WTC11 (cell line): Measurements from ENCODE around the gene FUT6. TPM values are rescaled to one million over a fixed set of nuclear protein-coding genes. Genes with fewer than 3 reads are reported as not detected.

Source experiments
- ESRRA ChIP-seq: sonication (generic); formaldehyde crosslinking; IDR thresholded peaks from 2 replicates; pipeline ENCODE4 v1.8.1; 2022; ENCODE audit warnings: mild to moderate bottlenecking, missing genetic modification reagents, borderline replicate concordance
- ETV6 ChIP-seq: sonication (generic); formaldehyde crosslinking; IDR thresholded peaks from 2 replicates; pipeline ENCODE4 v1.8.1; 2022; ENCODE audit warnings: mild to moderate bottlenecking, missing genetic modification reagents
- FOXK1 ChIP-seq: sonication (generic); formaldehyde crosslinking; IDR thresholded peaks from 2 replicates; pipeline ENCODE4 v1.8.0; 2022; ENCODE audit warnings: mild to moderate bottlenecking, moderate library complexity, missing genetic modification reagents
- GRHL2 ChIP-seq: fragments of 250-450 bp; sonication (Bioruptor Pico); IDR thresholded peaks from 2 replicates; pipeline ENCODE4 v1.8.0; 2022; ENCODE audit warnings: mild to moderate bottlenecking, moderate library complexity; ENCODE audit not compliant: insufficient replicate concordance, severe bottlenecking
- HMGA2 ChIP-seq: fragments of 250-450 bp; sonication (Bioruptor Pico); IDR thresholded peaks from 2 replicates; pipeline ENCODE4 v1.4.0; 2021; ENCODE audit warnings: mild to moderate bottlenecking, moderate library complexity
- JUN ChIP-seq: sonication (generic); formaldehyde crosslinking; IDR thresholded peaks from 2 replicates; pipeline ENCODE4 v1.8.0; 2023; ENCODE audit warnings: mild to moderate bottlenecking, missing genetic modification reagents
- NR1H2 ChIP-seq: sonication (generic); formaldehyde crosslinking; IDR thresholded peaks from 2 replicates; pipeline ENCODE4 v1.9.0; 2021; ENCODE audit warnings: mild to moderate bottlenecking, moderate library complexity, missing genetic modification reagents
- RELA ChIP-seq: sonication (generic); formaldehyde crosslinking; IDR thresholded peaks from 2 replicates; pipeline ENCODE4 v1.8.1; 2022; ENCODE audit warnings: missing genetic modification reagents, mild to moderate bottlenecking, borderline replicate concordance
- SMAD3 ChIP-seq: sonication (generic); formaldehyde crosslinking; IDR thresholded peaks from 2 replicates; pipeline ENCODE4 v1.8.0; 2022; ENCODE audit warnings: missing genetic modification reagents, mild to moderate bottlenecking, borderline replicate concordance
- TCF7 ChIP-seq: sonication (generic); formaldehyde crosslinking; IDR thresholded peaks from 2 replicates; pipeline ENCODE4 v1.8.0; 2022; ENCODE audit warnings: mild to moderate bottlenecking, low read depth, missing genetic modification reagents, moderate library complexity
- TP53 ChIP-seq: sonication (generic); formaldehyde crosslinking; IDR thresholded peaks from 2 replicates; pipeline ENCODE4 v1.8.1; 2023; ENCODE audit warnings: mild to moderate bottlenecking, missing genetic modification reagents
- ZNF219 ChIP-seq: sonication (generic); formaldehyde crosslinking; IDR thresholded peaks from 2 replicates; pipeline ENCODE4 v1.8.0; 2023; ENCODE audit warnings: missing genetic modification reagents, mild to moderate bottlenecking, borderline replicate concordance
- total RNA-seq: library from RNA; stranded (reverse); gene quantifications from 3 replicates; pipeline ENCODE4 v1.2.3, GENCODE V29; 2021
- TF ChIP-seq, protein P1 (sequence below): fragments of 250-450 bp; sonication (Bioruptor Pico); conservative IDR thresholded peaks from 2 replicates; pipeline ENCODE4 v1.9.0; 2021; ENCODE audit warnings: mild to moderate bottlenecking
- TF ChIP-seq, protein P2 (sequence below): sonication (generic); formaldehyde crosslinking; IDR thresholded peaks from 2 replicates; pipeline ENCODE4 v1.8.1; 2023; ENCODE audit warnings: mild to moderate bottlenecking, missing genetic modification reagents, moderate library complexity
- TF ChIP-seq, protein P3 (sequence below): sonication (generic); formaldehyde crosslinking; IDR thresholded peaks from 2 replicates; pipeline ENCODE4 v1.8.0; 2022; ENCODE audit warnings: missing genetic modification reagents
- TF ChIP-seq, protein P4 (sequence below): sonication (generic); formaldehyde crosslinking; IDR thresholded peaks from 2 replicates; pipeline ENCODE4 v1.8.0; 2022; ENCODE audit warnings: mild to moderate bottlenecking, missing genetic modification reagents
- TF ChIP-seq, protein P5 (sequence below): fragments of 250-450 bp; sonication (Bioruptor Pico); IDR thresholded peaks from 2 replicates; pipeline ENCODE4 v1.8.0; 2021; ENCODE audit warnings: mild to moderate bottlenecking
- TF ChIP-seq, protein P6 (sequence below): sonication (generic); formaldehyde crosslinking; IDR thresholded peaks from 2 replicates; pipeline ENCODE4 v1.8.0; 2023; ENCODE audit warnings: missing genetic modification reagents

FUT6 gene
- total RNA-seq, 1 experiment from 2014 or later = not detected

DNA sequence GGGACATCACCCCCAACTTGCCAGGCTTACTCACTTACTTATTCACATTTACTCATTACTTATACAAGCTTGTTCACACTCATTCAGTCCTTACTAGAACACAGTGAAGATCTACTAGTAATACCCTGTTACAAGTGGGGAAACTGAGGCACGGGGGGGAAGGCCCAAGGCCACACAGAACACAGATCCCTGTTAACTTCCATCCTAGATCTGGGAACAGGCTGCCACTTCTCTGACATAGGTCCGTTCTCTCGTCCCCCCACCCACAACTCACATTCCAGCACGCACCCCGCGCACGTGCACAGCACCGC lies 36.1 kb downstream of the FUT6 start (continued):
- peak; percentile 89 for TF ChIP-seq ZNF219 (CRISPR knock-in tag)
- TF ChIP-seq RELA (CRISPR knock-in tag) = no peak
- TF ChIP-seq, protein P1, sequence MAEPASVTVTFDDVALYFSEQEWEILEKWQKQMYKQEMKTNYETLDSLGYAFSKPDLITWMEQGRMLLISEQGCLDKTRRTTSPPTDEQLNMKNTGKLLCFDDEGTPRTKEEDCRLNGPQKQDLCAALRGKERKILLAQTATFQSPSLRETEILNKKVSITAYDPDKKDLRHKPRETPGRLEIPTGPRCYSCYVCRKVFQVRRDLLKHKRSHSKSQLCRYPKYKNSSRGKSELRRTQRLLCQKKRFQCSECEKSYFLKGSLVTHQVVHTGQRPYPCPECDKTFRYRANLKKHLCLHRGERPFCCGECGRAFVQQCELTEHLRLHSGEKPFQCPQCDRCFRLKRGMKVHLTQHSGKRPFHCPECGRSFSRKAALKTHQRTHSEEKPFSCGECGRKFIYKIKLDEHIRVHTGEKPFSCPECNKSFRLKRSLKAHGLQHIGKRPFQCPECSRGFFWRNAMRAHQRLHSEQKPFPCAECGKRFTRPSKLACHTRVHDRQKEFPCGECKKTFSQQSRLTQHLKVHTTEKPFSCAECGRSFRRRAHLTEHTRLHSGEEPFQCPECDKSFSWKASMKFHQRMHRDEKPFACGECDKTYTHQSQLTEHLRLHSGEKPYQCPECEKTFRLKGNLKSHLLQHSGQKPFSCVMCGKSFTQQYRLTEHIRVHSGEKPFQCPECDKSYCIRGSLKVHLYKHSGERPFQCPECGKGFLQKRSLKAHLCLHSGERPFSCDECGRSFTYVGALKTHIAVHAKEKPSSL (CRISPR knock-in tag) = no peak
- TF ChIP-seq, protein P2, sequence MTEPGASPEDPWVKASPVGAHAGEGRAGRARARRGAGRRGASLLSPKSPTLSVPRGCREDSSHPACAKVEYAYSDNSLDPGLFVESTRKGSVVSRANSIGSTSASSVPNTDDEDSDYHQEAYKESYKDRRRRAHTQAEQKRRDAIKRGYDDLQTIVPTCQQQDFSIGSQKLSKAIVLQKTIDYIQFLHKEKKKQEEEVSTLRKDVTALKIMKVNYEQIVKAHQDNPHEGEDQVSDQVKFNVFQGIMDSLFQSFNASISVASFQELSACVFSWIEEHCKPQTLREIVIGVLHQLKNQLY (CRISPR knock-in tag) = no peak
- TF ChIP-seq, protein P3, sequence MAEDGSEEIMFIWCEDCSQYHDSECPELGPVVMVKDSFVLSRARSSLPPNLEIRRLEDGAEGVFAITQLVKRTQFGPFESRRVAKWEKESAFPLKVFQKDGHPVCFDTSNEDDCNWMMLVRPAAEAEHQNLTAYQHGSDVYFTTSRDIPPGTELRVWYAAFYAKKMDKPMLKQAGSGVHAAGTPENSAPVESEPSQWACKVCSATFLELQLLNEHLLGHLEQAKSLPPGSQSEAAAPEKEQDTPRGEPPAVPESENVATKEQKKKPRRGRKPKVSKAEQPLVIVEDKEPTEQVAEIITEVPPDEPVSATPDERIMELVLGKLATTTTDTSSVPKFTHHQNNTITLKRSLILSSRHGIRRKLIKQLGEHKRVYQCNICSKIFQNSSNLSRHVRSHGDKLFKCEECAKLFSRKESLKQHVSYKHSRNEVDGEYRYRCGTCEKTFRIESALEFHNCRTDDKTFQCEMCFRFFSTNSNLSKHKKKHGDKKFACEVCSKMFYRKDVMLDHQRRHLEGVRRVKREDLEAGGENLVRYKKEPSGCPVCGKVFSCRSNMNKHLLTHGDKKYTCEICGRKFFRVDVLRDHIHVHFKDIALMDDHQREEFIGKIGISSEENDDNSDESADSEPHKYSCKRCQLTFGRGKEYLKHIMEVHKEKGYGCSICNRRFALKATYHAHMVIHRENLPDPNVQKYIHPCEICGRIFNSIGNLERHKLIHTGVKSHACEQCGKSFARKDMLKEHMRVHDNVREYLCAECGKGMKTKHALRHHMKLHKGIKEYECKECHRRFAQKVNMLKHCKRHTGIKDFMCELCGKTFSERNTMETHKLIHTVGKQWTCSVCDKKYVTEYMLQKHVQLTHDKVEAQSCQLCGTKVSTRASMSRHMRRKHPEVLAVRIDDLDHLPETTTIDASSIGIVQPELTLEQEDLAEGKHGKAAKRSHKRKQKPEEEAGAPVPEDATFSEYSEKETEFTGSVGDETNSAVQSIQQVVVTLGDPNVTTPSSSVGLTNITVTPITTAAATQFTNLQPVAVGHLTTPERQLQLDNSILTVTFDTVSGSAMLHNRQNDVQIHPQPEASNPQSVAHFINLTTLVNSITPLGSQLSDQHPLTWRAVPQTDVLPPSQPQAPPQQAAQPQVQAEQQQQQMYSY (CRISPR knock-in tag) = 0 out of 2 replicates have a peak, but pooled peaks have one; percentile 62
- no peak for TF ChIP-seq ETV6 (CRISPR knock-in tag)
- peak; percentile 91; the same call in 1 of the 2 replicates for TF ChIP-seq TCF7 (CRISPR knock-in tag)
- no peak for TF ChIP-seq GRHL2 (CRISPR knock-in tag)
- TF ChIP-seq TP53 (CRISPR knock-in tag) = no peak
- TF ChIP-seq, protein P4, sequence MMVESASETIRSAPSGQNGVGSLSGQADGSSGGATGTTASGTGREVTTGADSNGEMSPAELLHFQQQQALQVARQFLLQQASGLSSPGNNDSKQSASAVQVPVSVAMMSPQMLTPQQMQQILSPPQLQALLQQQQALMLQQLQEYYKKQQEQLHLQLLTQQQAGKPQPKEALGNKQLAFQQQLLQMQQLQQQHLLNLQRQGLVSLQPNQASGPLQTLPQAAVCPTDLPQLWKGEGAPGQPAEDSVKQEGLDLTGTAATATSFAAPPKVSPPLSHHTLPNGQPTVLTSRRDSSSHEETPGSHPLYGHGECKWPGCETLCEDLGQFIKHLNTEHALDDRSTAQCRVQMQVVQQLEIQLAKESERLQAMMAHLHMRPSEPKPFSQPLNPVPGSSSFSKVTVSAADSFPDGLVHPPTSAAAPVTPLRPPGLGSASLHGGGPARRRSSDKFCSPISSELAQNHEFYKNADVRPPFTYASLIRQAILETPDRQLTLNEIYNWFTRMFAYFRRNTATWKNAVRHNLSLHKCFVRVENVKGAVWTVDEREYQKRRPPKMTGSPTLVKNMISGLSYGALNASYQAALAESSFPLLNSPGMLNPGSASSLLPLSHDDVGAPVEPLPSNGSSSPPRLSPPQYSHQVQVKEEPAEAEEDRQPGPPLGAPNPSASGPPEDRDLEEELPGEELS (CRISPR knock-in tag) = no peak
- TF ChIP-seq FOXK1 (CRISPR knock-in tag) = peak; percentile 78
- TF ChIP-seq NR1H2 (CRISPR knock-in tag) = no peak
- TF ChIP-seq JUN (CRISPR knock-in tag) = peak; percentile 95
- TF ChIP-seq, protein P5, sequence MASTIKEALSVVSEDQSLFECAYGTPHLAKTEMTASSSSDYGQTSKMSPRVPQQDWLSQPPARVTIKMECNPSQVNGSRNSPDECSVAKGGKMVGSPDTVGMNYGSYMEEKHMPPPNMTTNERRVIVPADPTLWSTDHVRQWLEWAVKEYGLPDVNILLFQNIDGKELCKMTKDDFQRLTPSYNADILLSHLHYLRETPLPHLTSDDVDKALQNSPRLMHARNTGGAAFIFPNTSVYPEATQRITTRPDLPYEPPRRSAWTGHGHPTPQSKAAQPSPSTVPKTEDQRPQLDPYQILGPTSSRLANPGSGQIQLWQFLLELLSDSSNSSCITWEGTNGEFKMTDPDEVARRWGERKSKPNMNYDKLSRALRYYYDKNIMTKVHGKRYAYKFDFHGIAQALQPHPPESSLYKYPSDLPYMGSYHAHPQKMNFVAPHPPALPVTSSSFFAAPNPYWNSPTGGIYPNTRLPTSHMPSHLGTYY (CRISPR knock-in tag) = no peak
- no peak for TF ChIP-seq SMAD3
- no peak for TF ChIP-seq ESRRA (CRISPR knock-in tag)
- no peak for TF ChIP-seq HMGA2 (CRISPR knock-in tag)
- TF ChIP-seq, protein P6, sequence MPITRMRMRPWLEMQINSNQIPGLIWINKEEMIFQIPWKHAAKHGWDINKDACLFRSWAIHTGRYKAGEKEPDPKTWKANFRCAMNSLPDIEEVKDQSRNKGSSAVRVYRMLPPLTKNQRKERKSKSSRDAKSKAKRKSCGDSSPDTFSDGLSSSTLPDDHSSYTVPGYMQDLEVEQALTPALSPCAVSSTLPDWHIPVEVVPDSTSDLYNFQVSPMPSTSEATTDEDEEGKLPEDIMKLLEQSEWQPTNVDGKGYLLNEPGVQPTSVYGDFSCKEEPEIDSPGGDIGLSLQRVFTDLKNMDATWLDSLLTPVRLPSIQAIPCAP (CRISPR knock-in tag) = peak; percentile 89; the same call in 1 of the 2 replicates
